Activated naive CD8-positive, alpha-beta T cell treated with anti-CD3 and anti-CD28 coated beads, Interleukin-2, amount 10 ng/mL, durations not matched to agents 7 days and 5 days (primary cell): ENCODE data around the gene MEGF6. TPM values are rescaled to one million over a fixed set of nuclear protein-coding genes. Genes with fewer than 3 reads are reported as not detected.

ENCODE experiments used
- ATAC-seq: fragments of 150-1000 bp; cut with Tn5 transposase; one replicate; pipeline ENCODE4 v1.10.0; 2021; ENCODE audit warnings: low read depth, moderate library complexity
- POLR2A ChIA-PET: fragments of 350-600 bp; sonication (Branson Sonifier 250); formaldehyde crosslinking; loops from one replicate; lab custom pipeline; 2021; ENCODE audit warnings: antibody characterized with exemption; lab: Charles Lee
- DNase-seq: peaks from one replicate; pipeline ENCODE4 v3.0.0; 2021
- H3K27ac Mint-ChIP-seq: one replicate; pipeline ENCODE4 v1.8.0; 2022; ENCODE audit warnings: mild to moderate bottlenecking, mixed read lengths
- H3K27me3 Mint-ChIP-seq: one replicate; pipeline ENCODE4 v1.8.0; 2022; ENCODE audit warnings: mild to moderate bottlenecking, moderate library complexity, mixed read lengths
- H3K36me3 Mint-ChIP-seq: one replicate; pipeline ENCODE4 v1.8.0; 2021; ENCODE audit warnings: mild to moderate bottlenecking, mixed read lengths
- H3K4me1 Mint-ChIP-seq: one replicate; pipeline ENCODE4 v1.8.0; 2021; ENCODE audit warnings: mixed read lengths
- H3K4me3 Mint-ChIP-seq: one replicate; pipeline ENCODE4 v1.8.0; 2022; ENCODE audit warnings: mild to moderate bottlenecking, moderate library complexity, mixed read lengths
- H3K9me3 Mint-ChIP-seq: one replicate; pipeline ENCODE4 v1.8.0; 2021; ENCODE audit warnings: mixed read lengths
- total RNA-seq, 2 experiments: library from RNA; stranded (reverse); gene quantifications; one replicate each; pipeline ENCODE4 v1.2.3, GENCODE V29; 2021

The MEGF6 gene
- total RNA-seq, 2 experiments from 2014 or later, result 56.6 TPM

- no peaks in the 10 kb centered on the region for H3K36me3 Mint-ChIP-seq
- DNase-seq, result no peak
- no peak for ATAC-seq
- no peak overlapping the region for H3K27ac Mint-ChIP-seq
- H3K9me3 Mint-ChIP-seq, result no peaks in the 10 kb centered on the region
- H3K4me1 Mint-ChIP-seq, result no peaks in the 10 kb centered on the region
- H3K4me3 Mint-ChIP-seq, result no peak overlapping the region
- H3K27me3 Mint-ChIP-seq, result no peaks in the 10 kb centered on the region
- POLR2A ChIA-PET, result no interaction called here
Measured at GRCh38 chr1:3558036-3558726, 53.1 kb downstream of the MEGF6 start.

GRCh38 chr1:3557366-3557765 is 53.9 kb downstream of the MEGF6 start:
- Mint-ChIP-seq H3K36me3 (no peaks in the 10 kb centered on the region), H3K27ac (no peak overlapping the region), H3K4me1 (no peaks in the 10 kb centered on the region), H3K27me3 (no peaks in the 10 kb centered on the region), H3K9me3 (no peaks in the 10 kb centered on the region), H3K4me3 (no peak overlapping the region)
- no peak for ATAC-seq
- POLR2A ChIA-PET, result no interaction called here
- no peak for DNase-seq

GRCh38 chr1:3556336-3556735 is 55.0 kb downstream of the MEGF6 start:
- DNase-seq (no peak), ATAC-seq (no peak)
- H3K9me3 Mint-ChIP-seq, result no peaks in the 10 kb centered on the region
- no peak overlapping the region for H3K4me3 Mint-ChIP-seq
- H3K4me1 Mint-ChIP-seq, result no peaks in the 10 kb centered on the region
- no peak overlapping the region for H3K27ac Mint-ChIP-seq
- H3K36me3 Mint-ChIP-seq, result no peaks in the 10 kb centered on the region
- no peaks in the 10 kb centered on the region for H3K27me3 Mint-ChIP-seq
- POLR2A ChIA-PET, result no interaction called here

- Mint-ChIP-seq H3K4me1 (no peaks in the 10 kb centered on the region), H3K36me3 (no peaks in the 10 kb centered on the region), H3K27me3 (no peaks in the 10 kb centered on the region), H3K4me3 (no peak overlapping the region), H3K27ac (no peak overlapping the region), H3K9me3 (no peaks in the 10 kb centered on the region)
- ATAC-seq (no peak), DNase-seq (no peak)
- POLR2A ChIA-PET, result no interaction called here
Measured at GRCh38 chr1:3555131-3555920, 56.0 kb downstream of the MEGF6 start.

- Mint-ChIP-seq H3K9me3 (no peaks in the 10 kb centered on the region), H3K27ac (no peak overlapping the region)
Measured at GRCh38 chr1:3553940-3554223, 57.4 kb downstream of the MEGF6 start.

GRCh38 chr1:3553166-3553939 is 58.0 kb downstream of the MEGF6 start:
- no peaks in the 10 kb centered on the region for H3K36me3 Mint-ChIP-seq
- ATAC-seq, result no peak
- POLR2A ChIA-PET, result no interaction called here
- no peaks in the 10 kb centered on the region for H3K9me3 Mint-ChIP-seq
- H3K4me3 Mint-ChIP-seq, result no peak overlapping the region
- no peaks in the 10 kb centered on the region for H3K27me3 Mint-ChIP-seq
- DNase-seq, result no peak
- H3K27ac Mint-ChIP-seq, result no peak overlapping the region
- no peaks in the 10 kb centered on the region for H3K4me1 Mint-ChIP-seq

More at GRCh38 chr1:3553940-3554223, 57.4 kb downstream of the MEGF6 start:
- POLR2A ChIA-PET, result no interaction called here
- Mint-ChIP-seq H3K4me1 (no peaks in the 10 kb centered on the region), H3K36me3 (no peaks in the 10 kb centered on the region), H3K27me3 (no peaks in the 10 kb centered on the region), H3K4me3 (no peak overlapping the region)
- ATAC-seq (no peak), DNase-seq (no peak)

- Mint-ChIP-seq H3K4me3 (no peak overlapping the region), H3K4me1 (no peaks in the 10 kb centered on the region), H3K27me3 (no peaks in the 10 kb centered on the region), H3K27ac (no peak overlapping the region), H3K9me3 (no peaks in the 10 kb centered on the region), H3K36me3 (no peaks in the 10 kb centered on the region)
- no peak for DNase-seq
- ATAC-seq, result no peak
- POLR2A ChIA-PET, result no interaction called here
Measured at GRCh38 chr1:3552751-3553150, 58.6 kb downstream of the MEGF6 start.

- H3K4me3 Mint-ChIP-seq, result no peak overlapping the region
- no peaks in the 10 kb centered on the region for H3K4me1 Mint-ChIP-seq
- no peaks in the 10 kb centered on the region for H3K9me3 Mint-ChIP-seq
- no peak overlapping the region for H3K27ac Mint-ChIP-seq
- H3K27me3 Mint-ChIP-seq, result no peaks in the 10 kb centered on the region
- no peaks in the 10 kb centered on the region for H3K36me3 Mint-ChIP-seq
- DNase-seq, result no peak
- POLR2A ChIA-PET, result no interaction called here
- no peak for ATAC-seq
Measured at GRCh38 chr1:3552176-3552575, 59.1 kb downstream of the MEGF6 start.

- no peaks in the 10 kb centered on the region for H3K36me3 Mint-ChIP-seq
- POLR2A ChIA-PET, result no interaction called here
- H3K27ac Mint-ChIP-seq, result no peak overlapping the region
- no peaks in the 10 kb centered on the region for H3K9me3 Mint-ChIP-seq
- no peaks in the 10 kb centered on the region for H3K4me1 Mint-ChIP-seq
- no peaks in the 10 kb centered on the region for H3K27me3 Mint-ChIP-seq
- no peak for DNase-seq
- ATAC-seq, result no peak
- H3K4me3 Mint-ChIP-seq, result no peak overlapping the region
Measured at GRCh38 chr1:3551711-3552110, 59.6 kb downstream of the MEGF6 start.

- Mint-ChIP-seq H3K27ac (no peak overlapping the region), H3K9me3 (no peaks in the 10 kb centered on the region), H3K36me3 (no peaks in the 10 kb centered on the region), H3K4me1 (no peaks in the 10 kb centered on the region), H3K4me3 (no peak overlapping the region), H3K27me3 (no peaks in the 10 kb centered on the region)
- ATAC-seq (no peak), DNase-seq (no peak)
- POLR2A ChIA-PET, result no interaction called here
Measured at GRCh38 chr1:3551290-3551678, 60.0 kb downstream of the MEGF6 start.

- no peaks in the 10 kb centered on the region for H3K36me3 Mint-ChIP-seq
Measured at GRCh38 chr1:3550511-3551289, 60.6 kb downstream of the MEGF6 start.

GRCh38 chr1:3548895-3549294 is 62.4 kb downstream of the MEGF6 start:
- Mint-ChIP-seq H3K9me3 (no peaks in the 10 kb centered on the region), H3K27ac (no peak overlapping the region), H3K4me1 (no peaks in the 10 kb centered on the region), H3K4me3 (no peak overlapping the region), H3K36me3 (no peaks in the 10 kb centered on the region), H3K27me3 (no peaks in the 10 kb centered on the region)
- no peak for DNase-seq
- no peak for ATAC-seq
- POLR2A ChIA-PET, result no interaction called here

More at GRCh38 chr1:3550511-3551289, 60.6 kb downstream of the MEGF6 start:
- Mint-ChIP-seq H3K4me1 (no peaks in the 10 kb centered on the region), H3K4me3 (no peak overlapping the region), H3K9me3 (no peaks in the 10 kb centered on the region), H3K27me3 (no peaks in the 10 kb centered on the region), H3K27ac (no peak overlapping the region)
- ATAC-seq (no peak), DNase-seq (no peak)
- POLR2A ChIA-PET, result no interaction called here

GRCh38 chr1:3548156-3548893 is 63.0 kb downstream of the MEGF6 start:
- DNase-seq (no peak), ATAC-seq (no peak)
- POLR2A ChIA-PET, result no interaction called here
- no peak overlapping the region for H3K4me3 Mint-ChIP-seq
- H3K9me3 Mint-ChIP-seq, result no peaks in the 10 kb centered on the region
- H3K4me1 Mint-ChIP-seq, result no peaks in the 10 kb centered on the region
- H3K27me3 Mint-ChIP-seq, result no peaks in the 10 kb centered on the region
- no peaks in the 10 kb centered on the region for H3K36me3 Mint-ChIP-seq
- no peak overlapping the region for H3K27ac Mint-ChIP-seq
